Measurements from ENCODE around the gene UBE4B.

GRCh38 chr1:10128101-10128765, 95.5 kb downstream of the UBE4B start:
- TF ChIP-seq CTCF (conservative IDR thresholded peaks at IDR 0.05; ENCODE audit: low read depth in 2 of 2) = no peak
- no peak for TF ChIP-seq CREB1 (CRISPR knock-in tag; IDR thresholded peaks at IDR 0.05; ENCODE audit: low read depth)
- TF ChIP-seq POLR2AphosphoS5 (IDR thresholded peaks at IDR 0.05; ENCODE audit: low read depth) = no peak
- no peak for TF ChIP-seq EZH2phosphoT487 (IDR thresholded peaks at IDR 0.05; ENCODE audit: unreplicated experiment)

All from GM23338 (cell line).